Measurements from ENCODE around the gene PARVA.

PARVA gene

GRCh38 chr11:12389676-12390657 is 12.6 kb downstream of the PARVA start:
- no peak for TF ChIP-seq MYC (IDR thresholded peaks at IDR 0.05; ENCODE audit: low read depth, low read length)
- TF ChIP-seq POLR2A (IDR thresholded peaks at IDR 0.05; ENCODE audit: extremely low read depth, insufficient read length), result no peak
- no peak for TF ChIP-seq MAX (IDR thresholded peaks at IDR 0.05; ENCODE audit: low read depth, low read length)
- no peak for TF ChIP-seq CTCF (IDR thresholded peaks at IDR 0.05; ENCODE audit: low read depth, low read length)
- DNase-seq (ENCODE audit: low read depth), result no peak
- no peak overlapping the region for H3K4me3 ChIP-seq (ENCODE audit: low read depth, low read length)

GRCh38 chr11:12390687-12391110 is 13.3 kb downstream of the PARVA start:
- H3K4me3 ChIP-seq (ENCODE audit: low read depth, low read length), result no peak overlapping the region
- DNase-seq (ENCODE audit: low read depth), result no peak
- TF ChIP-seq MYC (IDR thresholded peaks at IDR 0.05; ENCODE audit: low read depth, low read length), result no peak
- TF ChIP-seq CTCF (IDR thresholded peaks at IDR 0.05; ENCODE audit: low read depth, low read length), result no peak
- no peak for TF ChIP-seq MAX (IDR thresholded peaks at IDR 0.05; ENCODE audit: low read depth, low read length)
- TF ChIP-seq POLR2A (IDR thresholded peaks at IDR 0.05; ENCODE audit: extremely low read depth, insufficient read length), result no peak

GRCh38 chr11:12392672-12393071 is 15.3 kb downstream of the PARVA start:
- DNase-seq (ENCODE audit: low read depth), result no peak
- H3K4me3 ChIP-seq (ENCODE audit: low read depth, low read length), result no peak overlapping the region
- TF ChIP-seq MYC (IDR thresholded peaks at IDR 0.05; ENCODE audit: low read depth, low read length), result no peak
- no peak for TF ChIP-seq MAX (IDR thresholded peaks at IDR 0.05; ENCODE audit: low read depth, low read length)

- no peak for DNase-seq (ENCODE audit: low read depth)
- no peak overlapping the region for H3K4me3 ChIP-seq (ENCODE audit: low read depth, low read length)
- TF ChIP-seq POLR2A (IDR thresholded peaks at IDR 0.05; ENCODE audit: extremely low read depth, insufficient read length) (no peak), CTCF (IDR thresholded peaks at IDR 0.05; ENCODE audit: low read depth, low read length) (no peak), MAX (IDR thresholded peaks at IDR 0.05; ENCODE audit: low read depth, low read length) (no peak), MYC (IDR thresholded peaks at IDR 0.05; ENCODE audit: low read depth, low read length) (no peak)
Measured at GRCh38 chr11:12393691-12394090, 16.3 kb downstream of the PARVA start.

- DNase-seq (ENCODE audit: low read depth), result no peak
- TF ChIP-seq CTCF (IDR thresholded peaks at IDR 0.05; ENCODE audit: low read depth, low read length) (no peak), MAX (IDR thresholded peaks at IDR 0.05; ENCODE audit: low read depth, low read length) (no peak), POLR2A (IDR thresholded peaks at IDR 0.05; ENCODE audit: extremely low read depth, insufficient read length) (no peak), MYC (IDR thresholded peaks at IDR 0.05; ENCODE audit: low read depth, low read length) (no peak)
- no peak overlapping the region for H3K4me3 ChIP-seq (ENCODE audit: low read depth, low read length)
Measured at GRCh38 chr11:12394601-12395000, 17.2 kb downstream of the PARVA start.

GRCh38 chr11:12395333-12395732 is 18.0 kb downstream of the PARVA start:
- DNase-seq (ENCODE audit: low read depth), result no peak
- TF ChIP-seq MYC (IDR thresholded peaks at IDR 0.05; ENCODE audit: low read depth, low read length) (no peak), MAX (IDR thresholded peaks at IDR 0.05; ENCODE audit: low read depth, low read length) (no peak), CTCF (IDR thresholded peaks at IDR 0.05; ENCODE audit: low read depth, low read length) (no peak), POLR2A (IDR thresholded peaks at IDR 0.05; ENCODE audit: extremely low read depth, insufficient read length) (no peak)
- no peak overlapping the region for H3K4me3 ChIP-seq (ENCODE audit: low read depth, low read length)
